ENCODE measurements around the gene RAPGEFL1.

DNA sequence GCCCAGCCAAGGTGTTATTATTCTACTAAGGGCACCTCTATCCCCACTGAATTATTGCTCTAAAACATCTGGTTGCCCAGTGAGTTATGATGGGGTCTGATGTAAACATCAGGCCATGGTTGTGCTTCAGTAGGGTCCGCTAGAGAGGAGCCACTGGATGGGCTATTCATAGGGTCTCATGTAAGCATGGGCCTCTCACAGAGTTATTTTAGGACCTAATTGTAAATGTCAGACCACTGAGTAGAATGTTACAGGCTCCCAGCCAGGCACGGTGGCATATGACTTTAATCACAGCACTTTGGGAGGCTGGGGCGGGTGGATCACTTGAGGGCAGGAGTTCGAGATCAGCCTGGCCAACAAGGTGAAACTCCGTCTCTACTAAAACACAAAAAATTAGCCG, 5.3 kb downstream of the RAPGEFL1 start:
- TF ChIP-seq EP300 (IDR thresholded peaks at IDR 0.05) (no peak), POLR2A (IDR thresholded peaks at IDR 0.05; ENCODE audit: low read depth) (no peak)
